K562 (cell line): ENCODE results near the gene RNF145. TPM values are rescaled to one million over a fixed set of nuclear protein-coding genes. Genes with fewer than 3 reads are reported as not detected.

Experiments
- ATAC-seq: fragments of 200-7000 bp; cut with Tn5 transposase; 3 replicates; pipeline ENCODE4 v1.9.1; 2020; ENCODE audit warnings: moderate library complexity
- BruUV-seq: library from RNA; stranded (reverse); fragments of 400-500 nt; replicated peaks from 2 replicates; lab custom pipeline; 2021; lab: Mats Ljungman, UMichigan
- CTCF ChIA-PET: fragments of 300-600 bp; formaldehyde crosslinking; extraction: SDS; loops from one replicate; lab custom pipeline; 2021; ENCODE audit warnings: low intra/inter-chr PET ratio; lab: Yijun Ruan, JAX
- POLR2A ChIA-PET: fragments of 300-600, 350-650 bp; sonication (Branson Sonifier 250); formaldehyde crosslinking; extraction: SDS; loops from one replicate; lab custom pipeline; 2021; ENCODE audit warnings: antibody characterized with exemption, inconsistent platforms; lab: Yijun Ruan, JAX
- DNase-seq, 4 experiments: peaks; one replicate each; pipeline versions ENCODE4 v3.0.0 to v3.0.0-alpha.2; 2011 to 2018; ENCODE audit warnings: low spot score in 3 of 4, mixed read lengths in 3 of 4; ENCODE audit errors: extremely low read depth in 1 of 4
- FAIRE-seq: peaks from 2 replicates; lab custom pipeline; 2011; peaks lifted over from hg19 to GRCh38; lab: Jason Lieb, UNC
- H2AFZ ChIP-seq: 2 replicates; pipeline ENCODE4 v1.6.0; 2011; ENCODE audit warnings: low read depth, low read length, control low read depth, inconsistent platforms
- H3K27ac ChIP-seq: fragments of 200-600 bp; 3 replicates; pipeline ENCODE4 v1.8.0; 2011; ENCODE audit warnings: low read depth, mild to moderate bottlenecking, control low read depth, inconsistent platforms, low read length, moderate library complexity, mixed read lengths; ENCODE audit errors: extremely low read depth
- H3K27me3 ChIP-seq, 2 experiments: fragments of 300-600 bp in 1 of 2; 2 replicates in 1 of 2; 3 replicates in 1 of 2; pipeline versions ENCODE4 v1.6.0 to v1.8.0; 2011; ENCODE audit warnings: inconsistent platforms in 2 of 2, low read length in 2 of 2, mild to moderate bottlenecking in 1 of 2, mixed read lengths in 1 of 2, moderate library complexity in 1 of 2; ENCODE audit not compliant: control insufficient read depth in 2 of 2, insufficient read depth in 2 of 2
- H3K36me3 ChIP-seq: fragments of 300-600 bp; 3 replicates; pipeline ENCODE4 v1.8.0; 2011; ENCODE audit warnings: mild to moderate bottlenecking, low read length, inconsistent platforms; ENCODE audit not compliant: control insufficient read depth, insufficient read depth
- H3K4me1 ChIP-seq, 2 experiments: fragments of 200-600 bp in 1 of 2; replicated peaks in 1 of 2; 2 replicates in 1 of 2; 3 replicates in 1 of 2; pipeline versions ENCODE4 v1.5.1 to v1.8.0; 2011; ENCODE audit warnings: inconsistent platforms in 2 of 2, low read length in 2 of 2, mild to moderate bottlenecking in 1 of 2, mixed read lengths in 1 of 2, moderate library complexity in 1 of 2; ENCODE audit not compliant: control insufficient read depth in 2 of 2, insufficient read depth in 2 of 2
- H3K4me2 ChIP-seq: 2 replicates; pipeline ENCODE4 v1.6.1; 2011; ENCODE audit warnings: low read length, control low read depth, inconsistent platforms, mixed read lengths; ENCODE audit not compliant: insufficient read depth
- H3K4me3 ChIP-seq: fragments of 200-600 bp; sonication (generic), shearing (Covaris generic); 2 replicates; pipeline ENCODE4 v1.5.1; 2016; ENCODE audit warnings: control low read depth, inconsistent platforms
- H3K79me2 ChIP-seq: fragments of 200-600 bp; 3 replicates; pipeline ENCODE4 v1.8.0; 2011; ENCODE audit warnings: low read length, inconsistent platforms; ENCODE audit not compliant: control insufficient read depth, insufficient read depth
- H3K9ac ChIP-seq, 2 experiments: 2 replicates each; pipeline versions ENCODE4 v1.6.0 to v1.6.1; 2011; ENCODE audit warnings: low read depth in 2 of 2, low read length in 2 of 2, control low read depth in 1 of 2, inconsistent platforms in 1 of 2, mild to moderate bottlenecking in 1 of 2, mixed read lengths in 1 of 2; ENCODE audit not compliant: insufficient read depth in 1 of 2
- H3K9me1 ChIP-seq: one replicate; pipeline ENCODE4 v1.6.0; 2011; ENCODE audit warnings: inconsistent platforms, mild to moderate bottlenecking, low read length, moderate library complexity; ENCODE audit not compliant: control insufficient read depth, insufficient read depth
- H3K9me3 ChIP-seq: replicated peaks from 2 replicates; pipeline ENCODE4 v1.5.1; 2011; ENCODE audit warnings: low read depth, low read length, inconsistent platforms; ENCODE audit not compliant: control insufficient read depth, insufficient read depth
- H4K20me1 ChIP-seq: replicated peaks from 2 replicates; pipeline ENCODE4 v1.6.1; 2011; ENCODE audit warnings: low read length, inconsistent platforms, mixed read lengths; ENCODE audit not compliant: control insufficient read depth, insufficient read depth
- DMBX1 ChIP-seq: fragments of 250-450 bp; sonication (Bioruptor Pico); IDR thresholded peaks from 2 replicates; pipeline ENCODE4 v1.8.0; 2022; ENCODE audit warnings: inconsistent platforms, mild to moderate bottlenecking, moderate library complexity, borderline replicate concordance
- LCOR ChIP-seq: sonication (generic); formaldehyde crosslinking; IDR thresholded peaks from 2 replicates; pipeline ENCODE4 v1.8.0; 2022; ENCODE audit warnings: mild to moderate bottlenecking, missing genetic modification reagents
- PBX2 ChIP-seq, 2 experiments: IDR thresholded peaks in 1 of 2; conservative IDR thresholded peaks in 1 of 2; 2 replicates each; pipeline ENCODE4 v1.6.1; 2016; ENCODE audit warnings: low read depth in 2 of 2, mild to moderate bottlenecking in 1 of 2, missing compliant biosample characterization in 1 of 2, missing genetic modification characterization in 1 of 2, moderate library complexity in 1 of 2
- RAD51 ChIP-seq: fragments of 450-650 bp; IDR thresholded peaks from 2 replicates; pipeline ENCODE4 v1.7.1; 2016; ENCODE audit warnings: low read depth, mild to moderate bottlenecking, borderline replicate concordance
- TEAD4 ChIP-seq, 2 experiments: sonication (generic) in 1 of 2; formaldehyde crosslinking in 1 of 2; IDR thresholded peaks; 2 replicates each; pipeline versions ENCODE4 v1.6.1 to v1.8.0; 2012 to 2022; ENCODE audit warnings: borderline replicate concordance in 1 of 2, inconsistent platforms in 1 of 2, low read length in 1 of 2, mild to moderate bottlenecking in 1 of 2, missing genetic modification reagents in 1 of 2
- TSHZ1 ChIP-seq: fragments of 250-450 bp; sonication (Bioruptor Pico); IDR thresholded peaks from 2 replicates; pipeline ENCODE4 v1.4.0; 2020; ENCODE audit warnings: mild to moderate bottlenecking, moderate library complexity
- USF1 ChIP-seq: sonication (generic); formaldehyde crosslinking; IDR thresholded peaks from 2 replicates; pipeline ENCODE4 v1.9.0; 2022; ENCODE audit warnings: mild to moderate bottlenecking, missing genetic modification reagents
- USF2 ChIP-seq: sonication (generic); formaldehyde crosslinking; IDR thresholded peaks from 2 replicates; pipeline ENCODE4 v1.5.0; 2020; ENCODE audit warnings: missing genetic modification reagents
- ZC3H8 ChIP-seq: fragments of 450-650 bp; IDR thresholded peaks from 2 replicates; pipeline ENCODE4 v1.6.1; 2017
- ZNF24 ChIP-seq: fragments of 450-650 bp; IDR thresholded peaks from 2 replicates; pipeline ENCODE4 v1.6.1; 2016
- WGBS: fragments of 100-300 bp; shearing (Covaris generic); methylation state at CpG from one replicate; pipeline ENCODE4 v1.1.6; 2016; ENCODE audit warnings: low coverage, mixed read lengths; ENCODE audit not compliant: insufficient coverage; ENCODE audit errors: missing lambda C conversion rate; 5-methylcytosine and 5-hydroxymethylcytosine counted together
- in situ Hi-C: fragments of 300-500 bp; cut with MboI; formaldehyde crosslinking; loops from 4 replicates; pipeline ENCODE4 v1.15.0; 2018; ENCODE audit warnings: inconsistent platforms, mixed read lengths
- intact Hi-C: fragments of 100-400 bp; cut with micrococcal nuclease; formaldehyde crosslinking; loops from 2 replicates; pipeline ENCODE4 v1.14.2; 2022
- polyA plus RNA-seq, 8 experiments: library from polyadenylated mRNA; depleted of rRNA in 4 of 8; stranded (reverse) in 5 of 8; unstranded in 3 of 8; fragments of >200 nt; fragmentation: Nextera tagmentation in 2 of 8; fragmentation: Illumina TruSeq in 1 of 8; extraction: Ambion mirVana in 2 of 8; extraction: Trizol in 1 of 8; gene quantifications; 2 replicates each; pipeline versions ENCODE4 v1.2.1 to v1.2.3, GENCODE V29; 2011 to 2014; ENCODE audit warnings: inconsistent platforms in 1 of 8, missing spikeins in 1 of 8
- total RNA-seq, 7 experiments: library from RNA; depleted of rRNA in 6 of 7; stranded (reverse); fragments of >200 nt in 6 of 7; fragmentation: Illumina TruSeq in 2 of 7; extraction: Trizol in 2 of 7; gene quantifications; 2 replicates each; pipeline versions ENCODE4 v1.2.1 to v1.2.3, GENCODE V29; 2011 to 2021; ENCODE audit warnings: low replicate concordance in 1 of 7

The RNF145 gene
- total and polyA plus RNA-seq, 9 of the 15 experiments (the other 6 are each of a cell fraction or from before 2014, with no cell fraction given): 13.6 to 40.7 (median 25.4) TPM

GRCh38 chr5:159257007-159257406 lies 47.7 kb upstream of the RNF145 start (continued):
- TF ChIP-seq PBX2 (CRISPR knock-in tag; IDR thresholded peaks at IDR 0.05; ENCODE audit: low read depth): no peak
- TF ChIP-seq PBX2 (tag; conservative IDR thresholded peaks at IDR 0.05; ENCODE audit: low read depth): peak; percentile 50
- TF ChIP-seq ZC3H8: no peak
- no peak for TF ChIP-seq DMBX1 (CRISPR knock-in tag)
- TF ChIP-seq LCOR (CRISPR knock-in tag): no peak

GRCh38 chr5:159252195-159252594 lies 42.8 kb upstream of the RNF145 start:
- peak; percentile 73; the same call in 2 of the 3 replicates for ATAC-seq
- Histone ChIP-seq H3K27me3 (no peaks in the 10 kb centered on the region), H3K36me3 (no peaks in the 10 kb centered on the region), H3K4me3 (no peak overlapping the region), H3K4me2 (no peak overlapping the region), H3K79me2 (no peaks in the 10 kb centered on the region), H3K9ac (no peak overlapping the region), H4K20me1 (no peaks in the 10 kb centered on the region), H3K4me1 (peaks cover 0 to 4% of the 10 kb centered on the region in 2 experiments; a peak in 2 of 5 replicates), H3K9me1 (no peaks in the 10 kb centered on the region), H3K9me3 (no peaks in the 10 kb centered on the region), H3K27ac (no peak overlapping the region), H2AFZ (no peak overlapping the region)
- DNase-seq: no peak
- BruUV-seq: no TSS peak
- ChIA-PET POLR2A (interaction anchor here (0.9 to 1.0 kb wide), 2 partner anchors 10 to 44 kb away, joined by 3 read pairs; no protein-coding TSS in a partner anchor), CTCF (no interaction called here)
- intact Hi-C loops: no loop called here
- in situ Hi-C loops: no loop called here
- FAIRE-seq: no peak
- no peak for TF ChIP-seq TEAD4 (IDR thresholded peaks at IDR 0.05; ENCODE audit: low read length)
- no peak for TF ChIP-seq TEAD4 (CRISPR knock-in tag; IDR thresholded peaks at IDR 0.05; ENCODE audit: borderline replicate concordance)
- TF ChIP-seq ZNF24: no peak
- peak; percentile 63 for TF ChIP-seq USF1
- no peak for TF ChIP-seq TSHZ1 (CRISPR knock-in tag)
- peak; percentile 66 for TF ChIP-seq USF2 (CRISPR knock-in tag)
- peak; percentile 45; the same call in 1 of the 2 replicates for TF ChIP-seq RAD51
- WGBS: 0% methylated on average over 1 of the region's 1 CpG
